ENCODE measurements around the gene PAK4. TPM values are rescaled to one million over a fixed set of nuclear protein-coding genes. Genes with fewer than 3 reads are reported as not detected.

The PAK4 gene
- total RNA-seq, 3 donors from 2014 or later (not counting 1 experiment from before 2014, with no cell fraction given): 6.7 to 13.4 (median 11.8) TPM

DNA sequence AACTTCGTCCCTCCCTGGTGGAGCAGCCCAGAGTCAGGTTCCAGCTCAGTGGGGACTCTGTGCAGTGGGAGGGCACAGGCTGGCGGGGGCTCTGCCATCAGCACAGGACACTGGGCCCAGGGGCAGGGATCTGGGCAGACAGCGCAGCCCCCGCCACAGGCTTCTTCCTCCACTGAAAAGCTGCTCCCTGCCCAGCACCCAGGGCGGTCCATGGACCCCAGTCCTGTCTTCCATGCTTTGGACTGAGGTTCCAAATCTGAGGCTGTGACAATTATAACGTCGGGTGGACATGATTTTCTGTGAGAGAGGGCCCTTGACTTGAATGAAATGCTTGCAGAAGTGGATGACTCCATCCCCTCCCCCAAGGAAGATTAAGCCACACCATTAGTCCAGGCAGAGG, 50.0 kb downstream of the PAK4 start:
- no peak for ATAC-seq
- Mint-ChIP-seq H3K4me3 (no peak overlapping the region), H3K4me1 (no peaks in the 10 kb centered on the region), H3K27ac (no peak overlapping the region), H3K9me3 (no peaks in the 10 kb centered on the region), H3K36me3 (no peaks in the 10 kb centered on the region), H3K27me3 (ENCODE audit: low read depth in 2 of 2) (no peaks in the 10 kb centered on the region)
- Histone ChIP-seq H3K27me3 (ENCODE audit: control insufficient read depth, insufficient read depth, low read length) (no peaks in the 10 kb centered on the region), H3K36me3 (ENCODE audit: control insufficient read depth, insufficient read depth, low read length) (peaks cover 21% of the 10 kb centered on the region), H3K9me3 (ENCODE audit: control insufficient read depth, insufficient read depth, low read length) (no peaks in the 10 kb centered on the region), H3K27ac (ENCODE audit: low read length) (no peak overlapping the region), H3K4me3 (ENCODE audit: low read length) (no peak overlapping the region), H3K4me1 (ENCODE audit: control insufficient read depth, insufficient read depth, low read length) (no peaks in the 10 kb centered on the region)
- WGBS (ENCODE audit: insufficient coverage): 98% methylated on average over 7 of the region's 7 CpGs
- intact Hi-C loops (cut with micrococcal nuclease): no loop called here
- TF ChIP-seq CTCF (IDR thresholded peaks at IDR 0.05): no peak
- DNase-seq: no peak

GRCh38 chr19:39177110-39177699, 51.6 kb downstream of the PAK4 start:
- Mint-ChIP-seq H3K27ac (no peak overlapping the region), H3K4me1 (no peaks in the 10 kb centered on the region), H3K9me3 (no peaks in the 10 kb centered on the region), H3K36me3 (no peaks in the 10 kb centered on the region), H3K4me3 (no peak overlapping the region), H3K27me3 (ENCODE audit: low read depth in 2 of 2) (no peaks in the 10 kb centered on the region)
- H3K27me3 ChIP-seq (ENCODE audit: control insufficient read depth, insufficient read depth, low read length): no peaks in the 10 kb centered on the region
- no peak for ATAC-seq
- intact Hi-C loops (cut with micrococcal nuclease): no loop called here
- no peak overlapping the region for H3K4me3 ChIP-seq (ENCODE audit: low read length)
- WGBS (ENCODE audit: insufficient coverage): 98% methylated on average over 8 of the region's 10 CpGs
- H3K36me3 ChIP-seq (ENCODE audit: control insufficient read depth, insufficient read depth, low read length): peaks cover 19% of the 10 kb centered on the region
- no peaks in the 10 kb centered on the region for H3K9me3 ChIP-seq (ENCODE audit: control insufficient read depth, insufficient read depth, low read length)
- DNase-seq: no peak
- H3K4me1 ChIP-seq (ENCODE audit: control insufficient read depth, insufficient read depth, low read length): no peaks in the 10 kb centered on the region
- no peak for TF ChIP-seq CTCF (IDR thresholded peaks at IDR 0.05)
- no peak overlapping the region for H3K27ac ChIP-seq (ENCODE audit: low read length)

GRCh38 chr19:39177736-39178135, 52.1 kb downstream of the PAK4 start:
- H3K4me3 ChIP-seq (ENCODE audit: low read length): no peak overlapping the region
- TF ChIP-seq CTCF (IDR thresholded peaks at IDR 0.05): no peak
- no peaks in the 10 kb centered on the region for H3K9me3 Mint-ChIP-seq
- H3K4me3 Mint-ChIP-seq: no peak overlapping the region
- no peaks in the 10 kb centered on the region for H3K4me1 Mint-ChIP-seq
- no peak overlapping the region for H3K27ac ChIP-seq (ENCODE audit: low read length)
- DNase-seq: no peak
- H3K36me3 ChIP-seq (ENCODE audit: control insufficient read depth, insufficient read depth, low read length): peaks cover 19% of the 10 kb centered on the region
- H3K4me1 ChIP-seq (ENCODE audit: control insufficient read depth, insufficient read depth, low read length): no peaks in the 10 kb centered on the region
- intact Hi-C loops (cut with micrococcal nuclease): no loop called here
- no peaks in the 10 kb centered on the region for H3K27me3 Mint-ChIP-seq (ENCODE audit: low read depth in 2 of 2)
- ATAC-seq: no peak
- no peak overlapping the region for H3K27ac Mint-ChIP-seq
- no peaks in the 10 kb centered on the region for H3K27me3 ChIP-seq (ENCODE audit: control insufficient read depth, insufficient read depth, low read length)
- H3K9me3 ChIP-seq (ENCODE audit: control insufficient read depth, insufficient read depth, low read length): no peaks in the 10 kb centered on the region
- WGBS (ENCODE audit: insufficient coverage): 93% methylated on average over 11 of the region's 11 CpGs
- H3K36me3 Mint-ChIP-seq: no peaks in the 10 kb centered on the region
